T-cell (primary cell): ENCODE measurements around the gene CARMIL1. TPM values are rescaled to one million over a fixed set of nuclear protein-coding genes. Genes with fewer than 3 reads are reported as not detected.

Source experiments
- ATAC-seq, 4 experiments: fragments of 200-7000 bp in 3 of 4; fragments of 150-1000 bp in 1 of 4; cut with Tn5 transposase; replicated peaks in 1 of 4; 1 replicate in 3 of 4; 2 replicates in 1 of 4; pipeline ENCODE4 v1.10.0; 2021; ENCODE audit warnings: moderate library complexity in 3 of 4, mild to moderate bottlenecking in 2 of 4, moderate number of reproducible peaks in 1 of 4
- CTCF ChIA-PET, 2 donors: fragments of 300-600 bp; sonication (Branson Sonifier 250); formaldehyde crosslinking; loops; one replicate each; lab custom pipeline; 2022; ENCODE audit warnings: antibody characterized with exemption in 2 of 2; lab: Charles Lee
- POLR2A ChIA-PET, 2 donors: fragments of 300-600 bp; sonication (Branson Sonifier 250); formaldehyde crosslinking; loops; one replicate each; lab custom pipeline; 2022; ENCODE audit warnings: antibody characterized with exemption in 2 of 2; lab: Charles Lee
- DNase-seq, 35 experiments: peaks; one replicate each; pipeline versions ENCODE4 v3.0.0 to v3.0.0-alpha.2; 2013 to 2023
- H3K27ac ChIP-seq: one replicate; pipeline ENCODE4 v1.5.1; 2013; ENCODE audit warnings: low read length
- H3K27me3 ChIP-seq, 2 experiments: replicated peaks in 1 of 2; 1 replicate in 1 of 2; 2 replicates in 1 of 2; pipeline versions ENCODE4 v1.6.1 to v1.7.0; 2013; ENCODE audit warnings: low read length in 1 of 2, mixed read lengths in 1 of 2; ENCODE audit not compliant: control insufficient read depth in 2 of 2, insufficient read depth in 2 of 2; ENCODE audit errors: extremely low read depth in 1 of 2
- H3K36me3 ChIP-seq, 2 donors: 1 replicate in 1 of 2; 2 replicates in 1 of 2; pipeline versions ENCODE4 v1.6.1 to v1.7.0; 2013; ENCODE audit warnings: low read length in 1 of 2; ENCODE audit not compliant: control insufficient read depth in 2 of 2, insufficient read depth in 1 of 2; ENCODE audit errors: extremely low read depth in 1 of 2
- H3K4me1 ChIP-seq, 2 experiments: 1 replicate in 1 of 2; 2 replicates in 1 of 2; pipeline versions ENCODE4 v1.6.1 to v1.7.0; 2013; ENCODE audit warnings: low read length in 2 of 2, mixed read lengths in 1 of 2; ENCODE audit not compliant: insufficient read depth in 2 of 2, control insufficient read depth in 1 of 2; ENCODE audit errors: extremely low read depth in 1 of 2
- H3K4me3 ChIP-seq, 2 donors: 1 replicate in 1 of 2; 2 replicates in 1 of 2; pipeline versions ENCODE4 v1.5.1 to v1.7.0; 2013; ENCODE audit warnings: mild to moderate bottlenecking in 2 of 2, low read length in 1 of 2, moderate library complexity in 1 of 2; ENCODE audit not compliant: control insufficient read depth in 1 of 2; ENCODE audit errors: extremely low read depth in 1 of 2
- H3K9me3 ChIP-seq: 2 replicates; pipeline ENCODE4 v1.7.0; 2013
- H3K27ac Mint-ChIP-seq, 2 donors: one replicate each; pipeline ENCODE4 v1.8.0; 2020 to 2021; ENCODE audit warnings: mild to moderate bottlenecking in 2 of 2, mixed read lengths in 2 of 2
- H3K27me3 Mint-ChIP-seq, 2 donors: one replicate each; pipeline ENCODE4 v1.8.0; 2021 to 2022; ENCODE audit warnings: mixed read lengths in 2 of 2
- H3K36me3 Mint-ChIP-seq: one replicate; pipeline ENCODE4 v1.8.0; 2021; ENCODE audit warnings: mixed read lengths
- H3K4me1 Mint-ChIP-seq, 3 donors: one replicate each; pipeline ENCODE4 v1.8.0; 2020 to 2022; ENCODE audit warnings: mixed read lengths in 3 of 3, mild to moderate bottlenecking in 1 of 3
- H3K4me3 Mint-ChIP-seq, 3 donors: one replicate each; pipeline ENCODE4 v1.8.0; 2020 to 2022; ENCODE audit warnings: mild to moderate bottlenecking in 3 of 3, mixed read lengths in 3 of 3, moderate library complexity in 3 of 3
- H3K9me3 Mint-ChIP-seq, 3 donors: one replicate each; pipeline ENCODE4 v1.8.0; 2020 to 2022; ENCODE audit warnings: mixed read lengths in 3 of 3
- WGBS: methylation state at CpG from one replicate; pipeline ENCODE4 v1.1.5; 2013; ENCODE audit warnings: missing lambda C conversion rate; ENCODE audit not compliant: insufficient coverage; 5-methylcytosine and 5-hydroxymethylcytosine counted together
- total RNA-seq, 35 experiments: library from RNA in 6 of 35; stranded (reverse) in 6 of 35; fragments of 120-200 nt in 1 of 35; gene quantifications; one replicate each; pipeline versions ENCODE4 v1.2.1 to v1.2.4 and lab custom pipeline; 2013 to 2026

Gene CARMIL1
- total RNA-seq, 5 donors from 2014 or later (not counting 1 experiment from before 2014, with no cell fraction given) = 4.0 to 11.6 (median 6.1) TPM

DNA sequence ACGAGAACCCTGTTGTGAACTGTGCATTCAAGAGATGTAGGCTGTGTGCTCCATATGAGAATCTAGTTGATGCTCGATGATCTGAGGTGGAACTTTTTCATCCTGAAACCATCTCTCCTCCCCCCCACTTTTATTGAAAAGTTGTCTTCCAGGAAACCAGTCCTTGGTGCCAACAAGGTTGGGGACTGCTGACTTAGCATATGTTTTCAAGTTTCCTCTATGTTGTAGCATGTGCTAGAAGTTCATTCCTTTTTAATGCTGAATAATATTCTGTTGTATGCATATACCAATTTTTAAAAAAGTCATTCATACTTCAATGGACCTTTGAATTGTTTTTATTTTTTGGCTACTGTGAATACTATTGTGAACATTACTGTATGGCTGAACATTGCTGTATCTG, 27.2 kb downstream of the CARMIL1 start:
- H3K27ac Mint-ChIP-seq = no peak overlapping the region
- WGBS = no CpG with 5 or more reads among the region's 2 CpGs
- H3K27me3 ChIP-seq = no peaks in the 10 kb centered on the region
- ATAC-seq = no peak
- no peaks in the 10 kb centered on the region for H3K36me3 Mint-ChIP-seq
- no peaks in the 10 kb centered on the region for H3K36me3 ChIP-seq
- no peaks in the 10 kb centered on the region for H3K9me3 ChIP-seq
- H3K4me1 Mint-ChIP-seq = peaks cover 17 to 20% (median 20%) of the 10 kb centered on the region in 3 donors
- no peak for DNase-seq
- H3K4me3 ChIP-seq = no peak overlapping the region
- ChIA-PET POLR2A (no interaction called here), CTCF (no interaction called here)
- H3K4me3 Mint-ChIP-seq = no peak overlapping the region
- H3K9me3 Mint-ChIP-seq = no peaks in the 10 kb centered on the region
- no peaks in the 10 kb centered on the region for H3K27me3 Mint-ChIP-seq
- no peak overlapping the region for H3K27ac ChIP-seq
- no peaks in the 10 kb centered on the region for H3K4me1 ChIP-seq

DNA sequence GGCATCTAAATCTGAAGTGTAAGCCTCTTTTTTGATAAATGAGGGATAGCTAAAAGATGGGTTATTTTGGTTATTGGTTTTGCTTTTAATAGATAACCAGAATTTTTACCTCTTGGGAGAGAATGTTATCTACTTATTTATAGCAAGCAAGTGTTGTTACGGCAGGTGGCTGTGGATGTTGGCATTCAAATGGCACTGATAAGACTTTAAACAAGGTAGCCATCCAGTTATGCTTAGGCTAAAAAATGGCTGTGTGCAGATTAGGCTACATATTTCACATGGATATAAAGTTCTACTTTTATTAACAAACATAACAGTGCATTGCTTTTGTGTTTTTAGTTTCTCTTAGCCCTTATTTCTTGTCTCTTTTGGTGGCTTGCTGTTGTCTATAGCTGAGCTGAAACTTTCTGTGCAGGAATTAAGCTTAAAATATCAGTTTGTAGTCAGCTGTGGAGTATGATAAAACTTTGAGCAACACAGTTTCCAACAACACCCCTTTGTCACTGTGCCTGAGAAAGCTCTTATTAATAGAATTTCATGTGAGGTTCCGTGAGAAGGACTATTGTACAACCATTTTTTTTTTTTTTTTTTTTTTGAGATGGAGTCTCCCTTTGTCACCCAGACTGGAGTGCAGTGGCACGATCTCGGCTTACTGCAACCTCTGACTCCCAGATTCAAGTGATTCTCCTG, 28.8 kb downstream of the CARMIL1 start:
- Mint-ChIP-seq H3K9me3 (no peaks in the 10 kb centered on the region), H3K27me3 (no peaks in the 10 kb centered on the region), H3K27ac (no peak overlapping the region), H3K36me3 (no peaks in the 10 kb centered on the region), H3K4me3 (no peak overlapping the region), H3K4me1 (peaks cover 18 to 20% (median 20%) of the 10 kb centered on the region in 3 donors)
- ATAC-seq (no peak), DNase-seq (no peak)
- Histone ChIP-seq H3K27me3 (no peaks in the 10 kb centered on the region), H3K27ac (no peak overlapping the region), H3K9me3 (no peaks in the 10 kb centered on the region), H3K36me3 (no peaks in the 10 kb centered on the region), H3K4me1 (no peaks in the 10 kb centered on the region), H3K4me3 (no peak overlapping the region)
- POLR2A ChIA-PET = interaction anchor here in 1 of 2 donors (0.6 kb wide), 1 partner anchor 9 kb away, joined by 6 read pairs; no protein-coding TSS in a partner anchor
- no CpG with 5 or more reads among the region's 4 CpGs for WGBS
- CTCF ChIA-PET = interaction anchor here in 1 of 2 donors (1.0 kb wide), 1 partner anchor 42 kb away, joined by 5 read pairs; no protein-coding TSS in a partner anchor

DNA sequence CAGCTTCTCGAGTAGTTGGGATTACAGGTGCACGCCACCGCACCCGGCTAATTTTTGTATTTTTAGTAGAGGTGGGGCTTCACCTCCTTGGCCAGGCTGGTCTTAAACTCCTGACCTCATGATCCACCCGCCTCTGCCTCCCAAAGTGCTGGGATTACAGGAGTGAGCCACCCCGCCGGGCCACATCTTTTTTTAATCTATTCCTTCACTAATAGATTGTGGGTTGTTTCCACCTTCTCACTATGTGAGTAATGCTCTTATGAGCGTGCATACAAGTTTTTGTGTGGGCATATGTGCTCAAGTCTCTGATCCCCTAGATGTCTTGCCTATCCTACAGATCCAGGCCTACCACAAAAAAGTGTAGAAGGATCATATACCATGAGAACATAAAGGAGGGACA, 30.7 kb downstream of the CARMIL1 start:
- H3K36me3 Mint-ChIP-seq = no peaks in the 10 kb centered on the region
- H3K9me3 Mint-ChIP-seq = no peaks in the 10 kb centered on the region
- no peak overlapping the region for H3K4me3 ChIP-seq
- H3K9me3 ChIP-seq = no peaks in the 10 kb centered on the region
- peaks cover 14 to 26% (median 24%) of the 10 kb centered on the region in 3 donors for H3K4me1 Mint-ChIP-seq
- ChIA-PET CTCF (no interaction called here), POLR2A (interaction anchor here in 1 of 2 donors (0.7 kb wide), 1 partner anchor 230 kb away, joined by 15 read pairs; no protein-coding TSS in a partner anchor)
- no CpG with 5 or more reads among the region's 8 CpGs for WGBS
- no peaks in the 10 kb centered on the region for H3K4me1 ChIP-seq
- H3K27me3 ChIP-seq = no peaks in the 10 kb centered on the region
- no peaks in the 10 kb centered on the region for H3K27me3 Mint-ChIP-seq
- H3K4me3 Mint-ChIP-seq = no peak overlapping the region
- no peak overlapping the region for H3K27ac Mint-ChIP-seq
- DNase-seq = no peak
- ATAC-seq = no peak
- H3K27ac ChIP-seq = no peak overlapping the region
- no peaks in the 10 kb centered on the region for H3K36me3 ChIP-seq

DNA sequence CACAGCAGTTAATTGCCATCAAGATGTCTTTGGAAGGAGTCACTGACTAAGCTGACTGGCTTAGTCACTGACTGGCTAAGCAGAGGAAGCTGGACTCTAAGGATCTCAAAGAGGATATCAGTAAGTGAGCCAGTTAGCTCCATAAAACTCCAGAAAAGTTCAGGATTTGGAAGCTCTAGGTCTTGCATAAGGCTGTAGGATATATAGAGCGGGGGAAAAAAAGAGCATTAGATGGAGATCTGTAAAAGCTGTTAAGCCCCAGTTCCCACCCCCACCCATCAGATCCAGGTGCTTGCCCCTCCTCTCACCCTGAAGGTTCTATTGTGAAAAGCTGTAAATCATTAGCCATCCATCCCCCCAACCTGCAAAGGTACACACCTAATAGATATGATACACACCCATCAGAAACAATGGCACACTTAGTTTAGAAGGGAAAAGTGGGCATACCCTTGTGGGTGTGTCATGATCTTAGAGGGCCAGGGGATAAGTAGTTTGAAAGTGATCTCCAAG, 32.2 kb downstream of the CARMIL1 start:
- CTCF ChIA-PET = interaction anchor here (0.5 to 0.6 kb wide), 2 partner anchors 11 to 59 kb away, joined by 3 to 4 read pairs; no protein-coding TSS in a partner anchor

DNA sequence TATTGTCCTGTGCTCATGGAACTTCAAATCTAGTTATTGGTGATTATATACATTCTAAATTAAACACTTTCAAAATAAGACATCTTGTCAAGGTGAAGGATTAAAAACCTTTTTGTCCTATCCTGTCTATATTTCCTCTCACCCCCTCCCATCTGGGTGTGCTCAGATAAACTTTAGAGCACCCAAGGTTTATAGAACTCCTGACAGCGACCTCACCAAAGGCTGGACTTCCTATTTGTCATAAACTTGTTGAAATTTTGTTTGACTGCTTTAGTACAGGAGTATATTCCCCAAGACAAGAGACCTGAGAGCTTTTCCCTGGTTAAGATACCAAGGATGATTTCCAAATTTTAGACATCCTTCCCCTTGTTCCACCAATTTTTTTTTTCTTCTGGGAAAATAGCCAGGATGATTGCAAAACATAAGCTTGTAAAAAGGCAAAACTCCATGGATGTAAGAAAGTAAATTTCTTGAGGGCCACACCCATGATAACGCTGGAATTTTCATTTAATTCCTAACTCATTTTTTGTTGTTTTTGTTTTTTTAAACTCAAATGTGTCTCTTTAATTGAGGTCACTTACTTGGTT, 33.0 kb downstream of the CARMIL1 start:
- WGBS = no CpG with 5 or more reads among the region's 2 CpGs
- Mint-ChIP-seq H3K9me3 (no peaks in the 10 kb centered on the region), H3K36me3 (no peaks in the 10 kb centered on the region), H3K4me1 (peaks cover 20 to 22% (median 21%) of the 10 kb centered on the region in 3 donors), H3K4me3 (no peak overlapping the region), H3K27ac (no peak overlapping the region), H3K27me3 (no peaks in the 10 kb centered on the region)
- CTCF ChIA-PET = interaction anchor here (0.6 to 0.7 kb wide), 2 partner anchors 43 to 215 kb away, joined by 3 read pairs; no protein-coding TSS in a partner anchor
- Histone ChIP-seq H3K36me3 (no peaks in the 10 kb centered on the region), H3K27me3 (no peaks in the 10 kb centered on the region), H3K27ac (no peak overlapping the region), H3K4me1 (no peaks in the 10 kb centered on the region), H3K4me3 (no peak overlapping the region), H3K9me3 (no peaks in the 10 kb centered on the region)
- ATAC-seq (no peak), DNase-seq (no peak)
- POLR2A ChIA-PET = no interaction called here

More for the DNA sequence above, 32.2 kb downstream of the CARMIL1 start:
- no peaks in the 10 kb centered on the region for H3K4me1 ChIP-seq
- Mint-ChIP-seq H3K9me3 (no peaks in the 10 kb centered on the region), H3K36me3 (no peaks in the 10 kb centered on the region), H3K4me1 (peaks cover 20 to 24% (median 24%) of the 10 kb centered on the region in 3 donors), H3K27me3 (no peaks in the 10 kb centered on the region), H3K27ac (no peak overlapping the region), H3K4me3 (no peak overlapping the region)
- H3K27ac ChIP-seq = no peak overlapping the region
- no CpG with 5 or more reads among the region's 1 CpG for WGBS
- DNase-seq (no peak), ATAC-seq (no peak)
- no peaks in the 10 kb centered on the region for H3K27me3 ChIP-seq
- no peak overlapping the region for H3K4me3 ChIP-seq
- H3K9me3 ChIP-seq = no peaks in the 10 kb centered on the region
- no peaks in the 10 kb centered on the region for H3K36me3 ChIP-seq
- POLR2A ChIA-PET = no interaction called here

DNA sequence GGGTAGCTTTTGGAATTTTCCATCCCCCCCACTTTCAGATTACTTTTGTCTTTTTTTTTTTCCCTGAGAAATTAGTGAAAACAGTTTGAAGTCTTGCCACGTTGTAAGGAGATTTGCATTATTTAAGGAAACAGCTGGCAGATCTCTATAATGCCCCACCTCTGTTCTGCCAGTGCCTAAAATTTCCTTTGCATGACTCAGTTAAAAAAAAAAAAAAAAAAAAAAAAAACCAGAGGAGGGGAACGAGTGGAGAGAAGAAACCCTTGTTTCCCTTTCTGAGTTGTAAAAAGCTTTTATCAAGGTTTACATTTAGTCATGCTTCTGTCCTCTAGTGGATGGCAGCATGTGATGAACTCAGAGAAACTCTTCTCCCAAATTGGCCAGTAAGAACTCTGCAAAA, 33.5 kb downstream of the CARMIL1 start:
- POLR2A ChIA-PET = no interaction called here
- CTCF ChIA-PET = interaction anchor here (0.6 to 0.7 kb wide), 4 partner anchors 10 to 214 kb away, joined by 3 to 5 read pairs (median 4); no protein-coding TSS in a partner anchor
- WGBS = no CpG with 5 or more reads among the region's 2 CpGs

More for the DNA sequence above, 33.5 kb downstream of the CARMIL1 start:
- Mint-ChIP-seq H3K36me3 (no peaks in the 10 kb centered on the region), H3K4me3 (no peak overlapping the region), H3K9me3 (no peaks in the 10 kb centered on the region), H3K4me1 (peaks cover 18 to 22% (median 21%) of the 10 kb centered on the region in 3 donors), H3K27ac (no peak overlapping the region), H3K27me3 (no peaks in the 10 kb centered on the region)
- Histone ChIP-seq H3K4me1 (no peaks in the 10 kb centered on the region), H3K27me3 (no peaks in the 10 kb centered on the region), H3K4me3 (no peak overlapping the region), H3K9me3 (no peaks in the 10 kb centered on the region), H3K27ac (no peak overlapping the region), H3K36me3 (no peaks in the 10 kb centered on the region)
- ATAC-seq = no peak
- DNase-seq = no peak
